Measurements from ENCODE around the gene ARMH4. TPM values are rescaled to one million over a fixed set of nuclear protein-coding genes. Genes with fewer than 3 reads are reported as not detected.

The ARMH4 gene
- polyA plus RNA-seq, 1 donor from 2014 or later = 14.1 TPM

DNA sequence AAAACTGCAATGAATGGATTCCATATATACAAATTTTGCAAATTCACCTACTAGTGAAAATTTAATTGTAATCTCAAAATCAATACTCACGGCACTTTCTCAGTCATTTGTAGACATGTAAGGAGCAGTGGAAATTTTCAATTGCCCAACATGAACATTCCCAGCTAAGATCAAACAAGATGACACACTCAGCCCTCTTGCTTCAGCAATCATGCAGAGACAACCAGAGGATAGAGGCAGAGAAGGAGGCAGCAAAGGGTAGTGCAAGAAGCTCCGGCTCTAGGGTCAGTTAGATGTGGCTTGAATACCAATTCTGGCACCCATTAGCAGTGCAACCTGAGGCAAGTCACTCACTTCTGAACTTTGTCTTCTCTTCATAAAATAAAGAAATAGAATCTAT lies 194.6 kb downstream of the ARMH4 start:
- Histone ChIP-seq H3K27me3 (ENCODE audit: insufficient read depth, low read depth, low read length) (no peaks in the 10 kb centered on the region), H3K4me2 (ENCODE audit: low read length) (no peak overlapping the region), H3K9me2 (ENCODE audit: insufficient read depth, low read length) (no peaks in the 10 kb centered on the region), H3K27ac (ENCODE audit: low read length) (no peak overlapping the region), H3F3A (ENCODE audit: insufficient read depth, low read length, poor library complexity, severe bottlenecking) (no peaks in the 10 kb centered on the region), H2AFZ (ENCODE audit: low read depth, low read length) (no peak overlapping the region), H3K4me3 (ENCODE audit: low read length) (no peak overlapping the region), H3K9ac (ENCODE audit: low read length) (no peak overlapping the region), H3K36me3 (ENCODE audit: insufficient read depth, low read length) (no peaks in the 10 kb centered on the region), H3K9me3 (ENCODE audit: low read length) (no peaks in the 10 kb centered on the region), H4K20me1 (ENCODE audit: insufficient read depth) (no peaks in the 10 kb centered on the region), H3K79me2 (replicated peaks; ENCODE audit: insufficient read depth, low read length) (no peaks in the 10 kb centered on the region)
- no peak for TF ChIP-seq TAF1 (IDR thresholded peaks at IDR 0.05; ENCODE audit: low read depth)
- TF ChIP-seq MXI1 (conservative IDR thresholded peaks at IDR 0.05; ENCODE audit: poor library complexity, severe bottlenecking) = no peak
- TF ChIP-seq POLR2AphosphoS5 (IDR thresholded peaks at IDR 0.05) = no peak
- TF ChIP-seq, protein P1, sequence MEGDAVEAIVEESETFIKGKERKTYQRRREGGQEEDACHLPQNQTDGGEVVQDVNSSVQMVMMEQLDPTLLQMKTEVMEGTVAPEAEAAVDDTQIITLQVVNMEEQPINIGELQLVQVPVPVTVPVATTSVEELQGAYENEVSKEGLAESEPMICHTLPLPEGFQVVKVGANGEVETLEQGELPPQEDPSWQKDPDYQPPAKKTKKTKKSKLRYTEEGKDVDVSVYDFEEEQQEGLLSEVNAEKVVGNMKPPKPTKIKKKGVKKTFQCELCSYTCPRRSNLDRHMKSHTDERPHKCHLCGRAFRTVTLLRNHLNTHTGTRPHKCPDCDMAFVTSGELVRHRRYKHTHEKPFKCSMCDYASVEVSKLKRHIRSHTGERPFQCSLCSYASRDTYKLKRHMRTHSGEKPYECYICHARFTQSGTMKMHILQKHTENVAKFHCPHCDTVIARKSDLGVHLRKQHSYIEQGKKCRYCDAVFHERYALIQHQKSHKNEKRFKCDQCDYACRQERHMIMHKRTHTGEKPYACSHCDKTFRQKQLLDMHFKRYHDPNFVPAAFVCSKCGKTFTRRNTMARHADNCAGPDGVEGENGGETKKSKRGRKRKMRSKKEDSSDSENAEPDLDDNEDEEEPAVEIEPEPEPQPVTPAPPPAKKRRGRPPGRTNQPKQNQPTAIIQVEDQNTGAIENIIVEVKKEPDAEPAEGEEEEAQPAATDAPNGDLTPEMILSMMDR (IDR thresholded peaks at IDR 0.05; ENCODE audit: poor library complexity, severe bottlenecking) = no peak
- TF ChIP-seq EP300 (conservative IDR thresholded peaks at IDR 0.05; ENCODE audit: poor library complexity, severe bottlenecking) = no peak
- TF ChIP-seq EZH2 (IDR thresholded peaks at IDR 0.05; ENCODE audit: borderline replicate concordance, insufficient read depth, low read length, poor library complexity, severe bottlenecking) = no peak
- no peak for TF ChIP-seq RAD21 (conservative IDR thresholded peaks at IDR 0.05)
- TF ChIP-seq, protein P2, sequence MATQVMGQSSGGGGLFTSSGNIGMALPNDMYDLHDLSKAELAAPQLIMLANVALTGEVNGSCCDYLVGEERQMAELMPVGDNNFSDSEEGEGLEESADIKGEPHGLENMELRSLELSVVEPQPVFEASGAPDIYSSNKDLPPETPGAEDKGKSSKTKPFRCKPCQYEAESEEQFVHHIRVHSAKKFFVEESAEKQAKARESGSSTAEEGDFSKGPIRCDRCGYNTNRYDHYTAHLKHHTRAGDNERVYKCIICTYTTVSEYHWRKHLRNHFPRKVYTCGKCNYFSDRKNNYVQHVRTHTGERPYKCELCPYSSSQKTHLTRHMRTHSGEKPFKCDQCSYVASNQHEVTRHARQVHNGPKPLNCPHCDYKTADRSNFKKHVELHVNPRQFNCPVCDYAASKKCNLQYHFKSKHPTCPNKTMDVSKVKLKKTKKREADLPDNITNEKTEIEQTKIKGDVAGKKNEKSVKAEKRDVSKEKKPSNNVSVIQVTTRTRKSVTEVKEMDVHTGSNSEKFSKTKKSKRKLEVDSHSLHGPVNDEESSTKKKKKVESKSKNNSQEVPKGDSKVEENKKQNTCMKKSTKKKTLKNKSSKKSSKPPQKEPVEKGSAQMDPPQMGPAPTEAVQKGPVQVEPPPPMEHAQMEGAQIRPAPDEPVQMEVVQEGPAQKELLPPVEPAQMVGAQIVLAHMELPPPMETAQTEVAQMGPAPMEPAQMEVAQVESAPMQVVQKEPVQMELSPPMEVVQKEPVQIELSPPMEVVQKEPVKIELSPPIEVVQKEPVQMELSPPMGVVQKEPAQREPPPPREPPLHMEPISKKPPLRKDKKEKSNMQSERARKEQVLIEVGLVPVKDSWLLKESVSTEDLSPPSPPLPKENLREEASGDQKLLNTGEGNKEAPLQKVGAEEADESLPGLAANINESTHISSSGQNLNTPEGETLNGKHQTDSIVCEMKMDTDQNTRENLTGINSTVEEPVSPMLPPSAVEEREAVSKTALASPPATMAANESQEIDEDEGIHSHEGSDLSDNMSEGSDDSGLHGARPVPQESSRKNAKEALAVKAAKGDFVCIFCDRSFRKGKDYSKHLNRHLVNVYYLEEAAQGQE (IDR thresholded peaks at IDR 0.05; ENCODE audit: borderline replicate concordance) = no peak
- no peak for TF ChIP-seq SMC3 (conservative IDR thresholded peaks at IDR 0.05; ENCODE audit: poor library complexity)

Small RNA genes within 50 kb of the gene (small RNA-seq; reads per million reads assigned to genes)
- 0 reads per million in 3 experiments for gene RN7SL598P

Other genes with a start within 250 kb of the ARMH4 start
- gene ACTR10, start 47.9 kb upstream of the ARMH4 start, polyA plus RNA-seq = 281 and 401 TPM in 2 replicates
- 155 and 198 TPM in 2 replicates for gene PSMA3, start 92.6 kb upstream of the ARMH4 start, polyA plus RNA-seq
- gene ARID4A, start 146.3 kb upstream of the ARMH4 start, polyA plus RNA-seq = 32.3 and 38.5 TPM in 2 replicates
- gene TOMM20L, start 243.7 kb upstream of the ARMH4 start, polyA plus RNA-seq = not detected in 2 replicates

Measured in neural cell (in vitro differentiated cells).